DND-41 (cell line): Measurements from ENCODE around the gene PXK.

Source experiments
- EZH2 ChIP-seq: IDR thresholded peaks from 3 replicates; pipeline ENCODE4 v1.6.1; 2012; ENCODE audit warnings: borderline replicate concordance, low read depth, mild to moderate bottlenecking, moderate library complexity, low read length, inconsistent platforms; ENCODE audit not compliant: severe bottlenecking
- TF ChIP-seq, protein P1 (sequence below): IDR thresholded peaks from 2 replicates; pipeline ENCODE4 v1.5.1; 2012; ENCODE audit warnings: borderline replicate concordance, low read length, moderate library complexity, mild to moderate bottlenecking; ENCODE audit not compliant: poor library complexity, severe bottlenecking; ENCODE audit errors: extremely low read depth

DNA sequence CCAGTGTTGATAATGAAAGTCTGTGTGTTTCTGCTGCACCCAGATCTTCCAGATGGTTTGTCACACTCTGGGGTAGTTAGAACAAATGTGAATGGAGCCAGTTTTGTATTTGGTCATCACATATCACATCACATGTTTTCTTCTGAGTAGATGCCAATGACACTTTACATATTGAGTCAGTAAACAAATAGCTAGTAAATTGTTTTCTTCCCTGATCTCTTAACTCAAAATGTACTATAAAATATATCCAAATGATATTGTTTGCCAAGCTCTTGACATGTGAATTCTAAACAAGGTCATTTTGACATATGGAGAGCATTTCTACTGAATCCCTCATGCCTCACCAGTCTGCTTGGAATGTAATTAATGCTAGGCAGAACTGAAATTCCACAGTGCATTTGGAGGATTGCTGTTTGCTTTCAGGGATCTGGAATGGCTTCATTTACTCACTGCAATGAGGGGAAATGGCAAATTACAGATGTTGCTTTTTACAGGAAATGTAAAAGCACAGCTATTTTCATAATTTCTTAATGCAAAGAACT is 55.9 kb downstream of the PXK start:
- TF ChIP-seq, protein P1, sequence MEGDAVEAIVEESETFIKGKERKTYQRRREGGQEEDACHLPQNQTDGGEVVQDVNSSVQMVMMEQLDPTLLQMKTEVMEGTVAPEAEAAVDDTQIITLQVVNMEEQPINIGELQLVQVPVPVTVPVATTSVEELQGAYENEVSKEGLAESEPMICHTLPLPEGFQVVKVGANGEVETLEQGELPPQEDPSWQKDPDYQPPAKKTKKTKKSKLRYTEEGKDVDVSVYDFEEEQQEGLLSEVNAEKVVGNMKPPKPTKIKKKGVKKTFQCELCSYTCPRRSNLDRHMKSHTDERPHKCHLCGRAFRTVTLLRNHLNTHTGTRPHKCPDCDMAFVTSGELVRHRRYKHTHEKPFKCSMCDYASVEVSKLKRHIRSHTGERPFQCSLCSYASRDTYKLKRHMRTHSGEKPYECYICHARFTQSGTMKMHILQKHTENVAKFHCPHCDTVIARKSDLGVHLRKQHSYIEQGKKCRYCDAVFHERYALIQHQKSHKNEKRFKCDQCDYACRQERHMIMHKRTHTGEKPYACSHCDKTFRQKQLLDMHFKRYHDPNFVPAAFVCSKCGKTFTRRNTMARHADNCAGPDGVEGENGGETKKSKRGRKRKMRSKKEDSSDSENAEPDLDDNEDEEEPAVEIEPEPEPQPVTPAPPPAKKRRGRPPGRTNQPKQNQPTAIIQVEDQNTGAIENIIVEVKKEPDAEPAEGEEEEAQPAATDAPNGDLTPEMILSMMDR: no peak
- TF ChIP-seq EZH2: no peak
